H1 (cell line): Measurements from ENCODE around the gene WDR12. TPM values are rescaled to one million over a fixed set of nuclear protein-coding genes. Genes with fewer than 3 reads are reported as not detected.

Experiments
- CEBPB ChIP-seq: IDR thresholded peaks from 2 replicates; pipeline ENCODE4 v1.6.1; 2012; ENCODE audit warnings: low read depth, low read length
- EZH2 ChIP-seq: fragments of 200-600 bp; sonication (generic); IDR thresholded peaks from 2 replicates; pipeline ENCODE4 v1.7.1; 2012; ENCODE audit warnings: low read depth, mild to moderate bottlenecking, moderate library complexity, low read length, inconsistent platforms; ENCODE audit not compliant: severe bottlenecking
- HDAC2 ChIP-seq, 2 experiments: fragments of 300-600 bp in 1 of 2; sonication (generic) in 1 of 2; IDR thresholded peaks; 2 replicates each; pipeline ENCODE4 v1.6.1; 2011 to 2012; ENCODE audit warnings: low read depth in 2 of 2, low read length in 2 of 2, mild to moderate bottlenecking in 2 of 2, moderate library complexity in 2 of 2, borderline replicate concordance in 1 of 2, inconsistent platforms in 1 of 2
- TAF7 ChIP-seq: optimal IDR thresholded peaks from 2 replicates; pipeline ENCODE3; 2011; ENCODE audit warnings: low read depth, mild to moderate bottlenecking, inconsistent platforms, low read length, moderate library complexity, borderline replicate concordance
- TBP ChIP-seq: IDR thresholded peaks from 2 replicates; pipeline ENCODE4 v1.6.1; 2011; ENCODE audit warnings: low read depth, low read length, improper control_type of control experiment
- polyA plus RNA-seq, 7 experiments: library from polyadenylated mRNA; depleted of rRNA in 3 of 7; stranded (reverse) in 5 of 7; unstranded in 2 of 7; fragments of >200 nt in 5 of 7; fragments of 200-250 nt in 2 of 7; gene quantifications; 1 replicate in 5 of 7; 2 replicates in 1 of 7; 4 replicates in 1 of 7; pipeline versions ENCODE4 v1.2.1 to v1.2.3, GENCODE V29; 2011 to 2013; ENCODE audit warnings: missing spikeins in 2 of 7, mixed read lengths in 2 of 7
- total RNA-seq: library from RNA; stranded (reverse); fragmentation: NEBNext Ultra II Directional; extraction: Animal tissue kit (Norgen Biotek cat#: 25700); gene quantifications from 2 replicates; pipeline ENCODE4 v1.2.1, GENCODE V29; 2021

WDR12 gene
- total and polyA plus RNA-seq, 2 of the 8 experiments (the other 6 are each of a cell fraction or from before 2014, with no cell fraction given): 25.0 to 183 TPM

DNA sequence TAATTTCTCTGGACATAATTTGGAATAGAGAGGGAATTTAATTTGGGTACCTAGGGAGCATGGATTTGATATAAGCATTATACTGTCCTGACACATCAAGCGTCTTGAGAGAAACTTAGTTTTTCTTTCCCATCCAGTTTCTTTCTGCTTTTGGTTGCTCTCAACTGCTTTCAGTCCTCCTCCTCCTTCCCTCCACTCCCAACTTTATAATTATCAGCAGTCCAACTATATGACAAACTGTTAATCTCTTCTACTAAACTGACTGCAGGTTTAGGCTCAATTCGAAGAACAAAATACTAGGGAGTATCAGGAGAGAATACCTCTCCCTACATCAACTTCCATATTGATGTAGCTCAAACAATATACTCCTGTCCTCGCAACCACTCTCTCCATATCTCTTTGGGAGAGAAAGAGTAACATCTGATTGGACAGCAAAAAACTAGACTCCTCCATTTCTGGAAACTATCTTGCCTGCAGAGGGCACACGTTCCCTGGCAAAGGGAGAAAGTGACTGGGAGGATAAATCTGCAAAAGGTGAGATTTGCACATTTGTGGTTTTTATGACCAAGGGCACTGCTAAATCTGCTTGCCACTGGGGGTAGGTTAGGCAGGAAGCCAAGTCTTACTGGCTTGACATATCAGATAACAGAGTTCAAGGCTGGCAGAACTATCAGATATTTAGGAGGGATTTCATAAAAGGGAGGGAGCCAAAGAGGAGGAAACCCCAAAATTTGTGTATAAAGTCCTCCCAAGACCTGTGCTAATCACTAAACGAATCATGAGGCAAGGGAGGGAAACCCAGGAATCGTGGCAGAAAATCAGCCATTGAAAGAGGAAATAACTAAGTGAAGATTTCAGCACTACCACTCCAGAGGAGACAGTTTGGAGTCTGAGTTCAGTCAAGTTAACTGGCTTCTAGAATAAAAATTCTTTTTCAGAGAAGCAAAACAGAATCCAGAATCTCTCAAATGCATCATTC is 79.9 kb downstream of the WDR12 start (continued):
- no peak for TF ChIP-seq CEBPB
- TF ChIP-seq TBP: no peak
- no peak for TF ChIP-seq HDAC2 (IDR thresholded peaks at IDR 0.05; ENCODE audit: borderline replicate concordance in 1 of 2, low read depth in 2 of 2, low read length in 2 of 2)
- peak; percentile 31 for TF ChIP-seq TAF7
- no peak for TF ChIP-seq EZH2
- TF ChIP-seq, all 59 proteins: peak for 4
